HepG2 (cell line): Measurements from ENCODE around the gene PARD3.

ENCODE experiments used
- ETV6 ChIP-seq: sonication (generic); formaldehyde crosslinking; conservative IDR thresholded peaks from 2 replicates; pipeline ENCODE4 v1.4.0; 2020; ENCODE audit warnings: missing genetic modification reagents
- EZH2 ChIP-seq: conservative IDR thresholded peaks from 2 replicates; pipeline ENCODE4 v1.6.1; 2012; ENCODE audit warnings: mild to moderate bottlenecking, low read depth, low read length, moderate library complexity
- MNT ChIP-seq: fragments of 450-650 bp; IDR thresholded peaks from 2 replicates; pipeline ENCODE4 v1.6.1; 2016
- NR2F1 ChIP-seq, 2 experiments: fragments of 450-650 bp in 1 of 2; formaldehyde crosslinking in 1 of 2; IDR thresholded peaks; 2 replicates each; pipeline versions ENCODE4 v1.5.0 to v1.6.1; 2016 to 2020; ENCODE audit warnings: mild to moderate bottlenecking in 1 of 2, missing compliant biosample characterization in 1 of 2, missing genetic modification reagents in 1 of 2, moderate library complexity in 1 of 2
- PRDM15 ChIP-seq: sonication (generic); formaldehyde crosslinking; IDR thresholded peaks from 2 replicates; pipeline ENCODE4 v1.4.0; 2020; ENCODE audit warnings: missing genetic modification reagents
- RAD21 ChIP-seq: fragments of 450-650 bp; formaldehyde crosslinking; IDR thresholded peaks from 2 replicates; pipeline ENCODE4 v1.5.0; 2020; ENCODE audit warnings: mild to moderate bottlenecking
- ZFP36L1 ChIP-seq: sonication (generic); formaldehyde crosslinking; IDR thresholded peaks from 2 replicates; pipeline ENCODE4 v1.8.0; 2022; ENCODE audit warnings: mild to moderate bottlenecking, missing genetic modification reagents, moderate library complexity
- ZNF138 ChIP-seq: sonication (generic); formaldehyde crosslinking; IDR thresholded peaks from 2 replicates; pipeline ENCODE4 v1.5.0; 2020; ENCODE audit warnings: mild to moderate bottlenecking, low read depth, missing genetic modification reagents
- ZNF205 ChIP-seq: IDR thresholded peaks from 2 replicates; pipeline ENCODE4 v1.6.1; 2018; ENCODE audit warnings: missing biosample characterization, missing genetic modification reagents
- ZNF232 ChIP-seq: sonication (generic); formaldehyde crosslinking; IDR thresholded peaks from 2 replicates; pipeline ENCODE4 v1.4.0; 2020; ENCODE audit warnings: missing genetic modification reagents, borderline replicate concordance
- ZNF274 ChIP-seq: sonication (generic); formaldehyde crosslinking; IDR thresholded peaks from 2 replicates; pipeline ENCODE4 v1.5.1; 2020; ENCODE audit warnings: mild to moderate bottlenecking, missing genetic modification reagents
- ZNF549 ChIP-seq: sonication (generic); formaldehyde crosslinking; IDR thresholded peaks from 2 replicates; pipeline ENCODE4 v1.5.0; 2020; ENCODE audit warnings: missing genetic modification reagents
- ZNF749 ChIP-seq: sonication (generic); formaldehyde crosslinking; IDR thresholded peaks from 2 replicates; pipeline ENCODE4 v1.8.0; 2022; ENCODE audit warnings: mild to moderate bottlenecking, missing genetic modification reagents, moderate library complexity, borderline replicate concordance
- ZNF772 ChIP-seq: sonication (generic); formaldehyde crosslinking; IDR thresholded peaks from 2 replicates; pipeline ENCODE4 v1.5.0; 2020; ENCODE audit warnings: mild to moderate bottlenecking, missing genetic modification reagents

GRCh38 chr10:34415039-34415438 lies 400.1 kb downstream of the PARD3 start:
- TF ChIP-seq NR2F1 (CRISPR knock-in tag; IDR thresholded peaks at IDR 0.05) (no peak), ZNF138 (CRISPR knock-in tag) (no peak), ZNF232 (CRISPR knock-in tag) (no peak), ZNF749 (CRISPR knock-in tag) (no peak), ZFP36L1 (CRISPR knock-in tag) (no peak), EZH2 (no peak), PRDM15 (no peak), RAD21 (CRISPR knock-in tag) (no peak), ZNF205 (CRISPR knock-in tag) (no peak), ZNF549 (CRISPR knock-in tag) (no peak), ZNF274 (CRISPR knock-in tag) (no peak), ZNF772 (CRISPR knock-in tag) (no peak), ETV6 (CRISPR knock-in tag) (no peak), MNT (no peak)
